Measurements from ENCODE around the gene UCK1. TPM values are rescaled to one million over a fixed set of nuclear protein-coding genes. Genes with fewer than 3 reads are reported as not detected.

UCK1 gene
- total RNA-seq, 1 experiment from 2014 or later: 31.7 TPM

- no peaks in the 10 kb centered on the region for H3K4me1 ChIP-seq (replicated peaks; ENCODE audit: insufficient read depth)
- peaks cover 20% of the 10 kb centered on the region for H3K36me3 ChIP-seq (ENCODE audit: low read depth)
- ChIA-PET CTCF (no interaction called here), POLR2A (ENCODE audit: unreplicated experiment) (no interaction called here)
- H3K27me3 ChIP-seq (ENCODE audit: insufficient read depth, low read depth): no peaks in the 10 kb centered on the region
- no peak overlapping the region for H2AFZ ChIP-seq
- H3F3A ChIP-seq (ENCODE audit: insufficient read depth, low read depth): peaks cover 7% of the 10 kb centered on the region; the same call in 1 of the 2 replicates
- H4K20me1 ChIP-seq (ENCODE audit: insufficient read depth): peaks cover 37% of the 10 kb centered on the region
- no peaks in the 10 kb centered on the region for H3K9me3 ChIP-seq (ENCODE audit: insufficient read depth, low read depth)
- no peaks in the 10 kb centered on the region for H3K9me2 ChIP-seq (ENCODE audit: insufficient read depth)
- no peak overlapping the region for H3K4me3 ChIP-seq
- intact Hi-C loops (cut with micrococcal nuclease; ENCODE audit: unreplicated experiment): no loop called here
- TF ChIP-seq CTCF (conservative IDR thresholded peaks at IDR 0.05): no peak
- no peak for TF ChIP-seq EZH2 (IDR thresholded peaks at IDR 0.05; ENCODE audit: low read depth)
- BruUV-seq (replicated peaks): no TSS peak
- no peak overlapping the region for H3K4me2 ChIP-seq
- no peak overlapping the region for H3K27ac ChIP-seq
- DNase-seq: no peak
- H3K79me2 ChIP-seq (ENCODE audit: low read depth): no peaks in the 10 kb centered on the region
Measured at GRCh38 chr9:131485206-131485605, 45.9 kb downstream of the UCK1 start.

- H3K4me3 ChIP-seq: no peak overlapping the region
- no peak overlapping the region for H2AFZ ChIP-seq
- no peaks in the 10 kb centered on the region for H3K9me2 ChIP-seq (ENCODE audit: insufficient read depth)
- no peaks in the 10 kb centered on the region for H3K27me3 ChIP-seq (ENCODE audit: insufficient read depth, low read depth)
- H3K9me3 ChIP-seq (ENCODE audit: insufficient read depth, low read depth): no peaks in the 10 kb centered on the region
- CTCF ChIA-PET: no interaction called here
- H3K4me2 ChIP-seq: no peak overlapping the region
- intact Hi-C loops (cut with micrococcal nuclease; ENCODE audit: unreplicated experiment): no loop called here
- H3K36me3 ChIP-seq (ENCODE audit: low read depth): peaks cover 18% of the 10 kb centered on the region
- no TSS peak for BruUV-seq (replicated peaks)
- TF ChIP-seq CTCF (conservative IDR thresholded peaks at IDR 0.05) (no peak), EZH2 (IDR thresholded peaks at IDR 0.05; ENCODE audit: low read depth) (no peak)
- no peak for DNase-seq
- POLR2A ChIA-PET (ENCODE audit: unreplicated experiment): no interaction called here
- no peaks in the 10 kb centered on the region for H3K4me1 ChIP-seq (replicated peaks; ENCODE audit: insufficient read depth)
- H3K79me2 ChIP-seq (ENCODE audit: low read depth): no peaks in the 10 kb centered on the region
- peaks cover 7% of the 10 kb centered on the region; the same call in 1 of the 2 replicates for H3F3A ChIP-seq (ENCODE audit: insufficient read depth, low read depth)
- peaks cover 42% of the 10 kb centered on the region for H4K20me1 ChIP-seq (ENCODE audit: insufficient read depth)
- no peak overlapping the region for H3K27ac ChIP-seq
Measured at GRCh38 chr9:131484560-131485185, 46.4 kb downstream of the UCK1 start.

- Histone ChIP-seq H3F3A (ENCODE audit: insufficient read depth, low read depth) (peaks cover 12% of the 10 kb centered on the region), H3K79me2 (ENCODE audit: low read depth) (peaks cover 5% of the 10 kb centered on the region; the same call in 1 of the 2 replicates), H3K27ac (no peak overlapping the region), H4K20me1 (ENCODE audit: insufficient read depth) (peaks cover 46% of the 10 kb centered on the region), H3K4me3 (no peak overlapping the region), H3K27me3 (ENCODE audit: insufficient read depth, low read depth) (no peaks in the 10 kb centered on the region), H3K36me3 (ENCODE audit: low read depth) (peaks cover 23% of the 10 kb centered on the region), H3K4me2 (no peak overlapping the region), H3K9me2 (ENCODE audit: insufficient read depth) (no peaks in the 10 kb centered on the region), H2AFZ (no peak overlapping the region), H3K4me1 (replicated peaks; ENCODE audit: insufficient read depth) (no peaks in the 10 kb centered on the region), H3K9me3 (ENCODE audit: insufficient read depth, low read depth) (no peaks in the 10 kb centered on the region)
- CTCF ChIA-PET: no interaction called here
- no peak for TF ChIP-seq EZH2 (IDR thresholded peaks at IDR 0.05; ENCODE audit: low read depth)
- no peak for TF ChIP-seq CTCF (conservative IDR thresholded peaks at IDR 0.05)
- no TSS peak for BruUV-seq (replicated peaks)
- no peak for DNase-seq
- POLR2A ChIA-PET (ENCODE audit: unreplicated experiment): no interaction called here
- intact Hi-C loops (cut with micrococcal nuclease; ENCODE audit: unreplicated experiment): no loop called here
Measured at GRCh38 chr9:131484051-131484445, 47.0 kb downstream of the UCK1 start.
